Common myeloid progenitor, CD34-positive (primary cell): ENCODE results near the gene LY6G6F.

Experiments used
- CTCF ChIA-PET: fragments of 350-600 bp; sonication (Branson Sonifier 250); formaldehyde crosslinking; loops from one replicate; lab custom pipeline; 2021; ENCODE audit warnings: antibody characterized with exemption; lab: Charles Lee
- POLR2A ChIA-PET: fragments of 350-600 bp; sonication (Branson Sonifier 250); formaldehyde crosslinking; loops from one replicate; lab custom pipeline; 2021; ENCODE audit warnings: antibody characterized with exemption; lab: Charles Lee
- DNase-seq, 3 donors: peaks; one replicate each; pipeline versions ENCODE4 v3.0.0 to v3.0.0-alpha.2; 2013
- H3K27ac ChIP-seq, 2 experiments: 1 replicate in 1 of 2; 2 replicates in 1 of 2; pipeline ENCODE4 v1.7.0; 2013; ENCODE audit warnings: inconsistent platforms in 2 of 2, low read length in 2 of 2, mild to moderate bottlenecking in 2 of 2, low read depth in 1 of 2, moderate library complexity in 1 of 2; ENCODE audit not compliant: severe bottlenecking in 2 of 2, insufficient read depth in 1 of 2, poor library complexity in 1 of 2
- H3K27me3 ChIP-seq, 5 experiments: replicated peaks in 2 of 5; 1 replicate in 3 of 5; 2 replicates in 2 of 5; pipeline versions ENCODE4 v1.6.1 to v1.7.0; 2013; ENCODE audit warnings: low read length in 4 of 5, mild to moderate bottlenecking in 2 of 5, moderate library complexity in 2 of 5, inconsistent platforms in 1 of 5; ENCODE audit not compliant: insufficient read depth in 5 of 5, control insufficient read depth in 4 of 5
- H3K36me3 ChIP-seq, 4 experiments: 1 replicate in 2 of 4; 2 replicates in 2 of 4; pipeline versions ENCODE4 v1.6.1 to v1.7.0; 2013; ENCODE audit warnings: low read length in 3 of 4, control low read depth in 1 of 4, mild to moderate bottlenecking in 1 of 4; ENCODE audit not compliant: control insufficient read depth in 4 of 4, insufficient read depth in 4 of 4
- H3K4me1 ChIP-seq, 4 experiments: 1 replicate in 3 of 4; 2 replicates in 1 of 4; pipeline versions ENCODE4 v1.6.1 to v1.7.1; 2013; ENCODE audit warnings: low read length in 3 of 4, mild to moderate bottlenecking in 3 of 4, control low read depth in 1 of 4, inconsistent platforms in 1 of 4, moderate library complexity in 1 of 4; ENCODE audit not compliant: control insufficient read depth in 4 of 4, insufficient read depth in 4 of 4; ENCODE audit errors: control extremely low read depth in 1 of 4
- H3K4me3 ChIP-seq, 7 experiments: 1 replicate in 4 of 7; 2 replicates in 3 of 7; pipeline versions ENCODE4 v1.5.1 to v1.7.0; 2013; ENCODE audit warnings: mild to moderate bottlenecking in 7 of 7, low read length in 6 of 7, moderate library complexity in 6 of 7, inconsistent platforms in 2 of 7, low read depth in 2 of 7, control low read depth in 1 of 7; ENCODE audit not compliant: insufficient read depth in 4 of 7, control insufficient read depth in 1 of 7; ENCODE audit errors: extremely low read depth in 1 of 7
- H3K9me3 ChIP-seq, 5 experiments: 1 replicate in 4 of 5; 2 replicates in 1 of 5; pipeline versions ENCODE4 v1.6.1 to v1.7.1; 2013; ENCODE audit warnings: low read length in 4 of 5, mild to moderate bottlenecking in 2 of 5, inconsistent platforms in 1 of 5, low read depth in 1 of 5, moderate library complexity in 1 of 5; ENCODE audit not compliant: control insufficient read depth in 4 of 5, insufficient read depth in 2 of 5; ENCODE audit errors: control extremely low read depth in 1 of 5
- WGBS: methylation state at CpG from one replicate; pipeline ENCODE4 v1.1.5; 2013; ENCODE audit not compliant: insufficient coverage; 5-methylcytosine and 5-hydroxymethylcytosine counted together

LY6G6F gene

DNA sequence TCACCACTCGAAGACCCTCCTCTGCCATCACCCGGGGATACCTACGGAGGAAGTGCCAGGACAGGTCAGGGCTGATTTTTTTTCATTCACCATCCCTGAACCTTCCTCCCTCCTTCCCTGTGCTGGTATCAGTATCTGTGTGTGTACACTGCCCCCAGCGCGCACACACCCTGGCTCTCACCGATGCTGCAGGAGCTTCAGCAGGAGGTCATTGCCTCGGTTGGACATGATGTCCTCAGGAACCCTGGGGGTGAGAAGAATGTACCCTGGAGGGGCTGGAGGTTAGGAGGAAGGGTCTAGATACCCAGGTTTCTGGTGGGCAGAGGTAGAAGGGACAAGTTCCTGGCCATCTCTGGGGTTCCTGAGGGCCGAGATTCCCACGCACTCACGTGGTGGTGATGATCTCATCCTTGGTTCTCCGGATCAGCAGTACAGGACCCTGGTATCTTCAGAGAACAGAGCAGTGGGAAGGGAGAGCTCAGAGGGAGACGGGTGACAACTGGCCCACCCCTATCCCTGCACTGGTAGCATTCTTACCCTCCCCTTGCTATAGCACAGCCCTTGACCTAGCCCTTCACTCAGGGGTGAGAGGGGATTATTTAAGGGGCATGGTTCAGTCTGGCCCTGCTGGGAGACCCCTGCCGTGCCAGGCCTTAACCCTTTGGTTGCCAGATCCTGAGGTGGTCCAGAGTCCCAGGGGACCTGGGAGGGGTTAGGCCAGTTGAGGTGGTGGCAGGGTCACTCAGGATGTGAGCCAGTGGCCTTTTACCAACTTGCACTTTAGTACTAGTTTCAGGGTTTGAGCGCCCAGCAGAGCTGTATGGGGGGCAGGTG, 18.6 kb upstream of the LY6G6F start:
- Histone ChIP-seq H3K4me1 (peaks cover 0 to 5% (median 1%) of the 10 kb centered on the region in 4 experiments), H3K4me3 (no peak overlapping the region), H3K27ac (peak overlapping the region in 1 of 2 experiments; percentile 12), H3K36me3 (peaks cover 12 to 81% (median 74%) of the 10 kb centered on the region in 4 experiments), H3K27me3 (no peaks in the 10 kb centered on the region), H3K9me3 (no peaks in the 10 kb centered on the region)
- 98% methylated on average over 10 of the region's 14 CpGs for WGBS
- ChIA-PET POLR2A (interaction anchor here (1.0 kb wide), 1 partner anchor 15 kb away, joined by 3 read pairs; the partner anchor contains the start of gene ABHD16A), CTCF (interaction anchor here (7.8 kb wide), 1 partner anchor 13 kb away, joined by 51 read pairs; the partner anchor contains the start of gene ABHD16A)
- no peak for DNase-seq

GRCh38 chr6:31689249-31690110, 17.2 kb upstream of the LY6G6F start:
- ChIA-PET CTCF (interaction anchor here (0.9 to 7.8 kb wide), 12 partner anchors 10 to 145 kb away, joined by 3 to 51 read pairs (median 4); partner anchors contain the start of genes ABHD16A, C6orf47, LY6G5B and LY6G6C), POLR2A (no interaction called here)
- Histone ChIP-seq H3K27ac (peak overlapping the region in 1 of 2 experiments; percentile 77), H3K4me3 (no peak overlapping the region), H3K9me3 (no peaks in the 10 kb centered on the region), H3K36me3 (peaks cover 12 to 93% (median 77%) of the 10 kb centered on the region in 4 experiments), H3K27me3 (no peaks in the 10 kb centered on the region), H3K4me1 (no peaks in the 10 kb centered on the region)
- 98% methylated on average over 6 of the region's 11 CpGs for whole genome bisulfite sequencing
- peak in 1 of 3 donors; percentile 17 for DNase-seq

DNA sequence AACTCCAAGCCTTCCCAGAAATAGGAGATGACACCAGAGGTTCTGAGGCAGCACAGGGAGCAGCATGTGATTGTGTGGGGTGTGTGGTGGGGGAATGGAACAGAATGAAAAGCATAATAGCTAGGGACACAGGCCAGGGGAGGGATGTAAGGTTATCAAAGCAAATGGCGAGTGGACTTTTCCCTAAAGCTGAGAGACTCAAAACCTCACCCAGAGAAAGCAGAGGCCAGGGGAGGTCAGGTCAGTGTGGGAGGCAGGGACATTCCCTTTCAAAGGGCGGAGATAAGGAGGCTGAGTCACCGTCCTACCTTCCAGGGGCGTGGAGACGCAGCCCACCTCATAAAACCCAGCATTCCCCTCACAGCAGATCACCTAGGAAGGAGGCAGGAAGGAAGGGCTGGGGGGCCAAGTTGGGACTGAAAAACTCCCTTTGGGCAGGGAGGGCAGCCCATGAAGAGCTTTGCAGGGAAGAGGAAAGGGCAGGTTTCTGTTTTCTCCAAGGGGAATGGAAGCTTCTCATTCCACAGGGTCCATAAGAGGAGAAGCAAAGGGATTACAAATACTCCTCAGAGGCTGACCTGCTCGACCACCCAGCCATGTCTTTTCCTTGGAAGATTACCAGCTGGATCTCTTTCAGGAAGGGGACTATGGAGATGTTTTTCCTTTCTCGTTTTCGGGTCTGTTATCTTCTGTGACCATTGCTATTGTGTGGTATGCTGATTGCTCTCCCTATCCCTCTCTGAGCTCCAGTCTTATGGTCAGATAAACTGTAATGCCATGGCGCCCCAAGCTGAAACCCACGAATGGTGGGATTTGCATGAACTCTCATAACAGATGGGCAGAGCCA, 16.2 kb upstream of the LY6G6F start:
- DNase-seq, result no peak
- Histone ChIP-seq H3K36me3 (peaks cover 12 to 96% (median 80%) of the 10 kb centered on the region in 4 experiments), H3K27ac (peak overlapping the region in 1 of 2 experiments; percentile 77), H3K9me3 (no peaks in the 10 kb centered on the region), H3K4me1 (no peaks in the 10 kb centered on the region), H3K4me3 (no peak overlapping the region), H3K27me3 (no peaks in the 10 kb centered on the region)
- POLR2A ChIA-PET, result interaction anchor here (1.2 kb wide), 1 partner anchor 9 kb away, joined by 3 read pairs; the partner anchor contains the start of gene LY6G5C
- 95% methylated on average over 4 of the region's 10 CpGs for WGBS
- CTCF ChIA-PET, result interaction anchor here (0.8 to 7.8 kb wide), 17 partner anchors 9 to 146 kb away, joined by 3 to 51 read pairs (median 4); partner anchors contain the start of genes ABHD16A, LY6G5B, LY6G5C and LY6G6C

GRCh38 chr6:31691078-31691463, 15.6 kb upstream of the LY6G6F start:
- no peaks in the 10 kb centered on the region for H3K4me1 ChIP-seq
- no peaks in the 10 kb centered on the region for H3K9me3 ChIP-seq
- WGBS, result 95% methylated on average over 2 of the region's 6 CpGs
- H3K36me3 ChIP-seq, result peaks cover 12 to 95% (median 75%) of the 10 kb centered on the region in 4 experiments
- no peak overlapping the region for H3K4me3 ChIP-seq
- H3K27ac ChIP-seq, result peak overlapping the region in 1 of 2 experiments; percentile 77
- POLR2A ChIA-PET, result interaction anchor here (0.9 to 1.2 kb wide), 2 partner anchors 10 to 12 kb away, joined by 3 read pairs; partner anchors contain the start of genes ABHD16A and LY6G5C
- DNase-seq, result no peak
- H3K27me3 ChIP-seq, result no peaks in the 10 kb centered on the region
- CTCF ChIA-PET, result interaction anchor here (0.8 to 7.8 kb wide), 12 partner anchors 10 to 146 kb away, joined by 3 to 51 read pairs (median 4); partner anchors contain the start of genes ABHD16A, LY6G5B, LY6G5C and LY6G6D

- H3K27ac ChIP-seq, result no peak overlapping the region
- H3K36me3 ChIP-seq, result peaks cover 13 to 93% (median 72%) of the 10 kb centered on the region in 4 experiments
- no peaks in the 10 kb centered on the region for H3K4me1 ChIP-seq
- 99% methylated on average over 12 of the region's 12 CpGs for WGBS
- POLR2A ChIA-PET, result interaction anchor here (0.9 kb wide), 1 partner anchor 12 kb away, joined by 3 read pairs; the partner anchor contains the start of gene ABHD16A
- H3K27me3 ChIP-seq, result no peaks in the 10 kb centered on the region
- no peak for DNase-seq
- CTCF ChIA-PET, result interaction anchor here (1.1 to 7.8 kb wide), 7 partner anchors 9 to 140 kb away, joined by 3 to 51 read pairs (median 4); partner anchors contain the start of genes ABHD16A, LY6G5C, LY6G6C and MPIG6B
- no peak overlapping the region for H3K4me3 ChIP-seq
- H3K9me3 ChIP-seq, result no peaks in the 10 kb centered on the region
Measured at GRCh38 chr6:31691564-31692108, 15.0 kb upstream of the LY6G6F start.
